Measurements from ENCODE around the gene CRB2. TPM values are rescaled to one million over a fixed set of nuclear protein-coding genes. Genes with fewer than 3 reads are reported as not detected.

The CRB2 gene
- total and polyA plus RNA-seq, 2 donors (not counting 3 experiments of a cell fraction or from before 2014, with no cell fraction given) = not detected

- H3K9me3 ChIP-seq (replicated peaks; ENCODE audit: control insufficient read depth, insufficient read depth, low read length) = no peaks in the 10 kb centered on the region
- ChIA-PET CTCF (interaction anchor here (1.0 kb wide), 1 partner anchor 14 kb away, joined by 3 read pairs; no protein-coding TSS in a partner anchor), POLR2A (no interaction called here)
- FAIRE-seq (no peak), DNase-seq (ENCODE audit: low read depth, low spot score) (no peak)
- no peaks in the 10 kb centered on the region for H3K9me1 ChIP-seq (replicated peaks; ENCODE audit: control insufficient read depth, extremely low read depth, insufficient read depth, low read length)
- no peaks in the 10 kb centered on the region for H4K20me1 ChIP-seq (replicated peaks; ENCODE audit: control insufficient read depth, extremely low read depth, insufficient read depth, low read length)
- dilution Hi-C loops (cut with MboI; ENCODE audit: extremely low pct_ligation_motif_present, low sequenced_read_pairs) (no loop called here), intact Hi-C loops (cut with micrococcal nuclease) (no loop called here)
- H3K79me2 ChIP-seq (ENCODE audit: control insufficient read depth, insufficient read depth, low read length) = no peaks in the 10 kb centered on the region
- H3K4me1 ChIP-seq (ENCODE audit: control insufficient read depth, extremely low read depth, insufficient read depth, low read length) = no peaks in the 10 kb centered on the region
- H3K27ac ChIP-seq (ENCODE audit: insufficient read depth, low read depth, low read length) = no peak overlapping the region
- no peaks in the 10 kb centered on the region for H3K36me3 ChIP-seq (ENCODE audit: control insufficient read depth in 2 of 2, extremely low read depth in 1 of 2, insufficient read depth in 2 of 2, low read length in 2 of 2)
- no peak overlapping the region for H3K4me2 ChIP-seq (ENCODE audit: insufficient read depth, low read length)
- H2AFZ ChIP-seq (ENCODE audit: low read depth, low read length) = no peak overlapping the region
- H3K27me3 ChIP-seq (ENCODE audit: control insufficient read depth in 2 of 2, insufficient read depth in 2 of 2, low read length in 2 of 2) = no peaks in the 10 kb centered on the region
- no TSS peak for BruUV-seq (replicated peaks)
- H3K9ac ChIP-seq (replicated peaks; ENCODE audit: extremely low read depth, insufficient read depth, low read length) = no peak overlapping the region
- TF ChIP-seq, protein P1, sequence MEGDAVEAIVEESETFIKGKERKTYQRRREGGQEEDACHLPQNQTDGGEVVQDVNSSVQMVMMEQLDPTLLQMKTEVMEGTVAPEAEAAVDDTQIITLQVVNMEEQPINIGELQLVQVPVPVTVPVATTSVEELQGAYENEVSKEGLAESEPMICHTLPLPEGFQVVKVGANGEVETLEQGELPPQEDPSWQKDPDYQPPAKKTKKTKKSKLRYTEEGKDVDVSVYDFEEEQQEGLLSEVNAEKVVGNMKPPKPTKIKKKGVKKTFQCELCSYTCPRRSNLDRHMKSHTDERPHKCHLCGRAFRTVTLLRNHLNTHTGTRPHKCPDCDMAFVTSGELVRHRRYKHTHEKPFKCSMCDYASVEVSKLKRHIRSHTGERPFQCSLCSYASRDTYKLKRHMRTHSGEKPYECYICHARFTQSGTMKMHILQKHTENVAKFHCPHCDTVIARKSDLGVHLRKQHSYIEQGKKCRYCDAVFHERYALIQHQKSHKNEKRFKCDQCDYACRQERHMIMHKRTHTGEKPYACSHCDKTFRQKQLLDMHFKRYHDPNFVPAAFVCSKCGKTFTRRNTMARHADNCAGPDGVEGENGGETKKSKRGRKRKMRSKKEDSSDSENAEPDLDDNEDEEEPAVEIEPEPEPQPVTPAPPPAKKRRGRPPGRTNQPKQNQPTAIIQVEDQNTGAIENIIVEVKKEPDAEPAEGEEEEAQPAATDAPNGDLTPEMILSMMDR (IDR thresholded peaks at IDR 0.05; ENCODE audit: extremely low read depth in 1 of 2, insufficient read depth in 1 of 2, low read depth in 1 of 2, low read length in 2 of 2) = no peak
- TF ChIP-seq JUN (IDR thresholded peaks at IDR 0.05; ENCODE audit: borderline replicate concordance, insufficient read depth, insufficient read length, low read depth) (no peak), FOS (IDR thresholded peaks at IDR 0.05; ENCODE audit: borderline replicate concordance, insufficient read depth, low read length) (no peak), POLR2AphosphoS5 (IDR thresholded peaks at IDR 0.05; ENCODE audit: insufficient read depth, low read depth, low read length) (no peak), GATA2 (IDR thresholded peaks at IDR 0.05; ENCODE audit: insufficient read depth, insufficient read length, low read depth, low read length) (no peak), EZH2 (IDR thresholded peaks at IDR 0.05; ENCODE audit: borderline replicate concordance, low read depth, low read length, severe bottlenecking) (no peak), MAX (IDR thresholded peaks at IDR 0.05; ENCODE audit: insufficient read depth, insufficient read length) (no peak), MYC (IDR thresholded peaks at IDR 0.05; ENCODE audit: low read depth, low read length) (no peak), POLR2A (IDR thresholded peaks at IDR 0.05; ENCODE audit: low read depth, low read length) (no peak)
- H3K4me3 ChIP-seq (replicated peaks in 1 of 3; ENCODE audit: insufficient read depth in 1 of 3, low read depth in 1 of 3, low read length in 3 of 3) = no peak overlapping the region
These were observed 8.3 kb downstream of the CRB2 start for GRCh38 chr9:123364241-123364824.
